Naive thymus-derived CD4-positive, alpha-beta T cell (primary cell): Measurements from ENCODE around the gene COL23A1. TPM values are rescaled to one million over a fixed set of nuclear protein-coding genes. Genes with fewer than 3 reads are reported as not detected.

Source experiments
- ATAC-seq: fragments of 150-1000 bp; cut with Tn5 transposase; 2 replicates; pipeline ENCODE4 v1.10.0; 2021; ENCODE audit warnings: mild to moderate bottlenecking, moderate library complexity
- CTCF ChIA-PET: fragments of 350-600 bp; sonication (Branson Sonifier 250); formaldehyde crosslinking; loops from one replicate; lab custom pipeline; 2021; ENCODE audit warnings: antibody characterized with exemption; lab: Charles Lee
- POLR2A ChIA-PET: fragments of 350-600 bp; sonication (Branson Sonifier 250); formaldehyde crosslinking; loops from one replicate; lab custom pipeline; 2021; ENCODE audit warnings: antibody characterized with exemption, inconsistent platforms; lab: Charles Lee
- DNase-seq, 9 donors: peaks; one replicate each; pipeline versions ENCODE4 v3.0.0 to v3.0.0-alpha.2; 2020 to 2022; ENCODE audit warnings: mixed read lengths in 1 of 9
- H3K27ac ChIP-seq: one replicate; pipeline ENCODE4 v1.7.0; 2013; ENCODE audit warnings: mild to moderate bottlenecking, low read depth, low read length, moderate library complexity
- H3K27me3 ChIP-seq, 2 donors: one replicate each; pipeline ENCODE4 v1.7.0; 2013; ENCODE audit warnings: low read length in 2 of 2, mild to moderate bottlenecking in 2 of 2, moderate library complexity in 2 of 2; ENCODE audit not compliant: control insufficient read depth in 2 of 2, insufficient read depth in 2 of 2
- H3K36me3 ChIP-seq, 3 experiments: 1 replicate in 2 of 3; 2 replicates in 1 of 3; pipeline ENCODE4 v1.7.0; 2013; ENCODE audit warnings: low read length in 3 of 3, mild to moderate bottlenecking in 3 of 3, moderate library complexity in 1 of 3; ENCODE audit not compliant: insufficient read depth in 3 of 3, control insufficient read depth in 2 of 3
- H3K4me1 ChIP-seq, 2 donors: one replicate each; pipeline ENCODE4 v1.7.0; 2013; ENCODE audit warnings: low read length in 2 of 2, mild to moderate bottlenecking in 2 of 2, moderate library complexity in 1 of 2; ENCODE audit not compliant: control insufficient read depth in 2 of 2, insufficient read depth in 2 of 2
- H3K4me3 ChIP-seq: 2 replicates; pipeline ENCODE4 v1.7.0; 2013; ENCODE audit warnings: mild to moderate bottlenecking, low read length
- H3K9me3 ChIP-seq, 3 experiments: 1 replicate in 2 of 3; 2 replicates in 1 of 3; pipeline ENCODE4 v1.7.0; 2013; ENCODE audit warnings: low read length in 3 of 3; ENCODE audit not compliant: control insufficient read depth in 2 of 3
- H3K27ac Mint-ChIP-seq, 9 donors: one replicate each; pipeline ENCODE4 v1.8.0; 2020 to 2022; ENCODE audit warnings: mixed read lengths in 9 of 9, mild to moderate bottlenecking in 8 of 9, moderate library complexity in 5 of 9, inconsistent platforms in 2 of 9
- H3K27me3 Mint-ChIP-seq, 5 donors: one replicate each; pipeline ENCODE4 v1.8.0; 2021 to 2022; ENCODE audit warnings: mixed read lengths in 5 of 5, mild to moderate bottlenecking in 1 of 5
- H3K36me3 Mint-ChIP-seq, 5 donors: one replicate each; pipeline ENCODE4 v1.8.0; 2020 to 2022; ENCODE audit warnings: mixed read lengths in 5 of 5, mild to moderate bottlenecking in 3 of 5, inconsistent platforms in 1 of 5
- H3K4me1 Mint-ChIP-seq, 7 donors: one replicate each; pipeline ENCODE4 v1.8.0; 2020 to 2022; ENCODE audit warnings: mixed read lengths in 7 of 7, mild to moderate bottlenecking in 3 of 7, inconsistent platforms in 1 of 7
- H3K4me3 Mint-ChIP-seq, 10 donors: one replicate each; pipeline ENCODE4 v1.8.0; 2020 to 2022; ENCODE audit warnings: mild to moderate bottlenecking in 10 of 10, mixed read lengths in 10 of 10, moderate library complexity in 6 of 10, inconsistent platforms in 2 of 10
- H3K9me3 Mint-ChIP-seq, 11 donors: one replicate each; pipeline ENCODE4 v1.8.0; 2020 to 2022; ENCODE audit warnings: mixed read lengths in 11 of 11, mild to moderate bottlenecking in 4 of 11, inconsistent platforms in 1 of 11, moderate library complexity in 1 of 11
- intact Hi-C, 2 donors: fragments of 100-400 bp; cut with micrococcal nuclease; formaldehyde crosslinking; loops; one replicate each; pipeline ENCODE4 v1.15.1; 2023
- polyA plus RNA-seq, 2 donors: library from polyadenylated mRNA; unstranded; fragments of 300-500 nt; fragmentation: Illumina TruSeq; gene quantifications; one replicate each; pipeline ENCODE4 v1.2.3, GENCODE V29; 2021
- total RNA-seq, 6 experiments: library from RNA in 5 of 6; stranded (reverse) in 5 of 6; gene quantifications; 1 replicate in 5 of 6; 2 replicates in 1 of 6; pipeline ENCODE4 v1.2.3 and lab custom pipeline; 2021 to 2026

COL23A1 gene
- total and polyA plus RNA-seq, 7 experiments from 2014 or later: 0.13 to 0.32 (median 0.22) TPM; not detected in 4

DNA sequence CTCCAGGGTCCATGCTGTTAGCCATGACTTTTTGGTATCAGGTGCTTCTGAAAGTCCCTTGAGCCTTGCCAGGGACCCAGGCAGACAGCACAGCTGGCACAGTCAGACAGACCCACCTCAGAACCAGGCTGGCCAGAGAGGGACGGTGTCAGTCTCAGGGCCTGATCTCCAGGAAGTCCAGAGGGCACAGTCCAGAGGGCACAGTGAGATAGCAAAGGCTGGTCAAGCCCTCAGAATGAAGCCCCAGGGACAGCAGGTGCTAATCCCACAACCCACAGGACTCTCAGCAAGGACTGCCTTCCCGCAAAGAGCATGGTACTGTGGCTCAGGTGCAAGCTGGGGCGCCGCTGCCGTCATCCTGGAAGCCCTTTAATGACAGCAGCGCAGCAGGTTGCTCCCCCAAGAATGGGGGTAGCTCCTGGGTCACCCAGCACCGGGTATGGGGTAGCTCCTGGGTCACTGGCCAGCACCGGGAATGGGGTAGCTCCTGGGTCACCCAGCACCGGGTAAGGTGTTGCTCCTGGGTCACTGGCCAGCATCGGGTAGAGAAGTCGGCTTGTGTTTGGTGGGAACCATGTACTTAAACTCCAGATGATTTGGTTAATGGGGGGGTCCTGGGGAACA is 252.0 kb downstream of the COL23A1 start:
- ChIA-PET CTCF (no interaction called here), POLR2A (no interaction called here)
- intact Hi-C loops: no loop called here
- Histone ChIP-seq H3K27me3 (no peaks in the 10 kb centered on the region), H3K27ac (no peak overlapping the region), H3K9me3 (no peaks in the 10 kb centered on the region), H3K4me3 (no peak overlapping the region), H3K36me3 (no peaks in the 10 kb centered on the region), H3K4me1 (no peaks in the 10 kb centered on the region)
- Mint-ChIP-seq H3K36me3 (no peaks in the 10 kb centered on the region), H3K4me1 (no peaks in the 10 kb centered on the region), H3K9me3 (peaks cover 0 to 2% (median 0%) of the 10 kb centered on the region in 11 donors), H3K27me3 (peaks cover 0 to 3% (median 0%) of the 10 kb centered on the region in 5 donors), H3K4me3 (no peak overlapping the region), H3K27ac (no peak overlapping the region)
- ATAC-seq (no peak), DNase-seq (no peak)

DNA sequence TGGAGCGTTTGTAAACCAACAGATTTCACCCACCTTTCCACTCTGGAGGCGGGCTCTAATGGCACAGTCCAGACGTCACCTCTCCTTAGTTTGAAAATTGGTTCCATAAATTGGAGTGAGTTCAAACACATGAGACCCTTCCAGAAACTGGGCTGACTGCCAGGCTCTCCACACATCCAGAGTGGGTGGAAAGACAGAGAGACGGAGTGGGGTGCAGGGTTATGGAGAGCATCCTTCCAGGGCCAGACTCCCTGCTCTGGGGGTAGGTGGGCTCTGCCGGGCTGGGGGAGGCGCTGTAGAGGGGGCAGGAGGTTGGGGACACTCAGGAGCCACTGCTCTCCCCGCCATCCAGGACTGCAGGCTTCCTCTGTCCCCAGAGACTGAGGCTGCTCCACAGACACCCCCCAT is 252.9 kb downstream of the COL23A1 start:
- no peak for ATAC-seq
- POLR2A ChIA-PET: no interaction called here
- peaks cover 0 to 2% (median 0%) of the 10 kb centered on the region in 11 donors for H3K9me3 Mint-ChIP-seq
- intact Hi-C loops: no loop called here
- no peak overlapping the region for H3K27ac Mint-ChIP-seq
- CTCF ChIA-PET: no interaction called here
- H3K27me3 Mint-ChIP-seq: peaks cover 0 to 3% (median 0%) of the 10 kb centered on the region in 5 donors
- H3K4me1 Mint-ChIP-seq: no peaks in the 10 kb centered on the region
- Histone ChIP-seq H3K9me3 (no peaks in the 10 kb centered on the region), H3K4me3 (no peak overlapping the region), H3K27me3 (no peaks in the 10 kb centered on the region), H3K27ac (no peak overlapping the region), H3K4me1 (no peaks in the 10 kb centered on the region), H3K36me3 (no peaks in the 10 kb centered on the region)
- H3K4me3 Mint-ChIP-seq: no peak overlapping the region
- H3K36me3 Mint-ChIP-seq: no peaks in the 10 kb centered on the region
- no peak for DNase-seq

DNA sequence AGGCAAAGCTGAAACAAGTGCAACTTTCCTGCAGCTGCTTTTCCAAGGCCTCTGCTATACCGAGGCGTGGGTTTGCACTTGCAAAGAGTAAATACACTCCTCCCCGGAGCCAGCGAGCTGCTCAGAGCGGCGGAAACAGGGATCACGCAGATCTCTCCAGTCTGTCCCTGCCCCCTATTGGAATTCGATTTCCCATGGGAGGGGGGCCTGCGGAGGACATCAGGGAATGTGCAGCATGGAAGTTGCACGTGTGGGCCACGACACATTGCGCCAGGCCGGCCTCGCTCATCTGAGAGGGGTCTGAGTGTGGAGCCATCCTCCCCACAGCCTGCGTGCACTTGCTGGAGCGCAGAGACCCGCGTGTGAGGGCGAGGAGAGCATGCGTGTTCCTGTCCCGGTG is 253.3 kb downstream of the COL23A1 start:
- no peak overlapping the region for H3K27ac Mint-ChIP-seq
- CTCF ChIA-PET: no interaction called here

DNA sequence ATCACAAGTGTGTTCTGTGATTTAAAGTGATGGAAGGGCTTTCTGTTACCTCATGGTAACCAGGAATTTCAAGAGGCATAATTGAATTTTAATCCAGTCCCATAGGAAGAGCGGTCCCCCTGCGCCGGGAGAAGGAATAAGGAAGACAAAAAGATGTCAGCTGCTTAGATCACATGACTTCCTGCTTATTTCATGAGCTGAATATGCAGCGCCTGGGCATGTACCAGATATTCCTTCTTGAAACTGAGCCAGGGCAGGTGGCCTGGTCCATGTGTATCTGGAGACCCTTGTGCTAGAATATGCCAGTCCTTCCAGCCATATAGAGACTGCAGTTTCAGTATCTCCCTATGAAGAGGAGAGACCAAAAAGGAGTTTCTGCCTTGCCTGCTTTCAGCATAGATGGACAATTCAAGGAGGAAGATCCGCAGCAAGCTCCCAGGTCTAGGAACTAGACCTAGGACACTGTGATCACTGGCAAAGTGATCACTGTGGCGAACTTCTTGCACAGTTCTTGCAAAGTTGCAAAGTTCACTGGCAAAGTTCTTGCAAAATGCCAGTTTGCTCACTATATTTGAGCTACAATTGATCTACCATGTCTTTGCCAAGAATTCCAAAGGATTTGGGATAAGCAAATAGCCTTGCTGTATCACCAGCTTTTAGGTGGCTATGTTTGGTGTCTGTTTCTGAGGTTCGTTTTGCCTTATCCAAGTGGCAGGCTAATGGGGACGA is 254.7 kb downstream of the COL23A1 start:
- Mint-ChIP-seq H3K9me3 (peaks cover 0 to 2% (median 0%) of the 10 kb centered on the region in 11 donors), H3K36me3 (no peaks in the 10 kb centered on the region), H3K4me1 (peaks cover 2 to 10% (median 6%) of the 10 kb centered on the region in 7 donors), H3K27ac (no peak overlapping the region), H3K27me3 (no peaks in the 10 kb centered on the region), H3K4me3 (no peak overlapping the region)
- intact Hi-C loops: no loop called here
- no peaks in the 10 kb centered on the region for H3K4me1 ChIP-seq
- no peak overlapping the region for H3K27ac ChIP-seq
- H3K4me3 ChIP-seq: no peak overlapping the region
- H3K9me3 ChIP-seq: no peaks in the 10 kb centered on the region
- H3K27me3 ChIP-seq: no peaks in the 10 kb centered on the region
- POLR2A ChIA-PET: interaction anchor here (0.5 kb wide), 1 partner anchor 1846 kb away, joined by 3 read pairs; no protein-coding TSS in a partner anchor
- CTCF ChIA-PET: no interaction called here
- DNase-seq: no peak
- no peak for ATAC-seq
- H3K36me3 ChIP-seq: no peaks in the 10 kb centered on the region

More for the DNA sequence above, 253.3 kb downstream of the COL23A1 start:
- H3K4me1 Mint-ChIP-seq: no peaks in the 10 kb centered on the region
- ATAC-seq (no peak), DNase-seq (no peak)
- POLR2A ChIA-PET: no interaction called here
- Histone ChIP-seq H3K4me3 (no peak overlapping the region), H3K27me3 (no peaks in the 10 kb centered on the region), H3K27ac (no peak overlapping the region), H3K9me3 (no peaks in the 10 kb centered on the region), H3K36me3 (no peaks in the 10 kb centered on the region), H3K4me1 (no peaks in the 10 kb centered on the region)
- peaks cover 0 to 2% (median 0%) of the 10 kb centered on the region in 11 donors for H3K9me3 Mint-ChIP-seq
- H3K4me3 Mint-ChIP-seq: no peak overlapping the region
- peaks cover 0 to 3% (median 0%) of the 10 kb centered on the region in 5 donors for H3K27me3 Mint-ChIP-seq
- intact Hi-C loops: no loop called here
- H3K36me3 Mint-ChIP-seq: no peaks in the 10 kb centered on the region

DNA sequence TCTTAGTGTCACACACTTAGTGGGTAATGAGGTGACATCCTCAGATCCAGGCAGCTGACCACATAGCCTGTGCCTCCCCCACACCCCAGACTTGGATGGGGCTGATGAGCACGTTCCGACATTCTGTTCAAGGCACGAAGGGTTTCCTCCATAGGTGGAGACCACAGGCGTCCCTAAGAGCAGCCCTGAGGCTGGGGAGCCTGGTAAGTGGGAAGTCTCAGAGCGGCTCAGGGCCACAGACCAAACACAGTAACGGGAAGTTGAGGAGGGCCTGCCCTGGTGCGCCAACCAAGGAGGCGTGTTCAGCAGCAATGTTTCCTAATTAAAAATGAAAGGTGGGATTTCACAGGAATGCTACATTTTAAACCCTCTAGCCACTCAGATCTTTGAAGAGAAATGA is 255.3 kb downstream of the COL23A1 start:
- Histone ChIP-seq H3K4me3 (no peak overlapping the region), H3K27ac (no peak overlapping the region), H3K27me3 (no peaks in the 10 kb centered on the region), H3K9me3 (no peaks in the 10 kb centered on the region), H3K36me3 (no peaks in the 10 kb centered on the region), H3K4me1 (no peaks in the 10 kb centered on the region)
- ChIA-PET CTCF (no interaction called here), POLR2A (no interaction called here)
- Mint-ChIP-seq H3K27ac (no peak overlapping the region), H3K9me3 (peaks cover 0 to 2% (median 0%) of the 10 kb centered on the region in 11 donors), H3K27me3 (no peaks in the 10 kb centered on the region), H3K36me3 (no peaks in the 10 kb centered on the region), H3K4me1 (peaks cover 2 to 12% (median 8%) of the 10 kb centered on the region in 7 donors), H3K4me3 (no peak overlapping the region)
- peak; percentile 61 for ATAC-seq
- no peak for DNase-seq
- intact Hi-C loops: no loop called here

DNA sequence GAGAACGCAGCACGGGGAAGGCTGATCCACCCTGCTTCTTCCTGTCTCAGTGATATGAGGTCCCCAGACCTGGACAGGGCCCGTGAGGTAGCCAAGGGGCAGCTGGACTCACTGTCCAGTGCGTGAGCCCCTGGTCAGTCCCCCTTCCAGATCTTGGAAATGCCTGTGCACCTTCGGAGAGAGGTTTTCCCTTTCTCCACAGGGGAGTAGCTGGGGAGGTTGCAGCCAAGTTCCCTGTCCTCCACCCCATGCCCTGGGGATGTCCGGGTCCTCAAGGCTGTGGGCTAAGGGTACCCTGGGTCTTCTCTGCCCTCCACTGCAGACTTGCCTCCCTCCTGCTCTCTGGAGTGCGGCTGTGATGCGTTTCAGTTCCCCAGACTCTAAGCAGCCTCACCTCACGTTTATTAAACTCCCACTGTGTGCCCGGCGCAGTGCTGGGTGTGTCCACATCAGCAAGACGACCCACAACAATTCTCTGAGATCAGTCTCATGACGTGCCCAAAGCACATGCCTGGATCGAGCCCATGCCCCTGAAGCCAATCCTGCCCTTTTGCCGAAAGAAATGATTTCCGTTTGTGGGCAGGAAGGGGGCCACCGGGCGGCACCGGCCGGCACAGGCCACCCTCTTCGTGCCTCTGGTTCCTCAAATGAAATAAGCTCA is 256.2 kb downstream of the COL23A1 start:
- ATAC-seq (no peak), DNase-seq (no peak)
- H3K27me3 Mint-ChIP-seq: no peaks in the 10 kb centered on the region
- H3K36me3 Mint-ChIP-seq: no peaks in the 10 kb centered on the region
- H3K4me3 Mint-ChIP-seq: no peak overlapping the region
- no peaks in the 10 kb centered on the region for H3K9me3 ChIP-seq
- ChIA-PET POLR2A (no interaction called here), CTCF (no interaction called here)
- no peak overlapping the region for H3K27ac ChIP-seq
- intact Hi-C loops: no loop called here
- H3K36me3 ChIP-seq: no peaks in the 10 kb centered on the region
- no peak overlapping the region for H3K4me3 ChIP-seq
- no peaks in the 10 kb centered on the region for H3K27me3 ChIP-seq
- no peaks in the 10 kb centered on the region for H3K4me1 ChIP-seq
- peaks cover 2 to 12% (median 8%) of the 10 kb centered on the region in 7 donors for H3K4me1 Mint-ChIP-seq
- H3K9me3 Mint-ChIP-seq: peaks cover 0 to 2% (median 0%) of the 10 kb centered on the region in 11 donors
- no peak overlapping the region for H3K27ac Mint-ChIP-seq
